HG02840 (cell line): ENCODE data around the gene HIVEP3.

Experiments used
- ATAC-seq: cut with Tn5 transposase; IDR thresholded peaks from one replicate; pipeline ENCODE4 v1.9.1; 2021; ENCODE audit warnings: mild to moderate bottlenecking, moderate library complexity, moderate number of reproducible peaks; ENCODE audit not compliant: unreplicated experiment, low FRiP score

The HIVEP3 gene

GRCh38 chr1:41610361-41610760, 308.4 kb downstream of the HIVEP3 start:
- no peak for ATAC-seq

- no peak for ATAC-seq
Measured at GRCh38 chr1:41609166-41609883, 309.4 kb downstream of the HIVEP3 start.

- ATAC-seq = no peak
Measured at GRCh38 chr1:41608211-41608610, 310.5 kb downstream of the HIVEP3 start.

GRCh38 chr1:41607808-41608207, 310.9 kb downstream of the HIVEP3 start:
- ATAC-seq = no peak

- no peak for ATAC-seq
Measured at GRCh38 chr1:41599912-41600311, 318.8 kb downstream of the HIVEP3 start.

- ATAC-seq = no peak
Measured at GRCh38 chr1:41598325-41598724, 320.4 kb downstream of the HIVEP3 start.

GRCh38 chr1:41592451-41593125, 326.1 kb downstream of the HIVEP3 start:
- no peak for ATAC-seq

- no peak for ATAC-seq
Measured at GRCh38 chr1:41591891-41592290, 326.8 kb downstream of the HIVEP3 start.

- no peak for ATAC-seq
Measured at GRCh38 chr1:41590331-41590730, 328.4 kb downstream of the HIVEP3 start.

- ATAC-seq = no peak
Measured at GRCh38 chr1:41589395-41589794, 329.3 kb downstream of the HIVEP3 start.

GRCh38 chr1:41588334-41588875, 330.3 kb downstream of the HIVEP3 start:
- ATAC-seq = no peak

GRCh38 chr1:41587791-41588190, 330.9 kb downstream of the HIVEP3 start:
- ATAC-seq = no peak

GRCh38 chr1:41586230-41586629, 332.5 kb downstream of the HIVEP3 start:
- ATAC-seq = no peak

- no peak for ATAC-seq
Measured at GRCh38 chr1:41583658-41584547, 334.8 kb downstream of the HIVEP3 start.

- ATAC-seq = no peak
Measured at GRCh38 chr1:41582851-41583657, 335.7 kb downstream of the HIVEP3 start.

- ATAC-seq = no peak
Measured at GRCh38 chr1:41582351-41582750, 336.4 kb downstream of the HIVEP3 start.

- no peak for ATAC-seq
Measured at GRCh38 chr1:41582004-41582325, 336.8 kb downstream of the HIVEP3 start.

- no peak for ATAC-seq
Measured at GRCh38 chr1:41581216-41582003, 337.3 kb downstream of the HIVEP3 start.

- no peak for ATAC-seq
Measured at GRCh38 chr1:41580520-41581172, 338.1 kb downstream of the HIVEP3 start.
